ENCODE data around the gene LRRC75A. TPM values are rescaled to one million over a fixed set of nuclear protein-coding genes. Genes with fewer than 3 reads are reported as not detected.

LRRC75A gene
- total RNA-seq, 1 experiment from 2014 or later, result 22.9 TPM

DNA sequence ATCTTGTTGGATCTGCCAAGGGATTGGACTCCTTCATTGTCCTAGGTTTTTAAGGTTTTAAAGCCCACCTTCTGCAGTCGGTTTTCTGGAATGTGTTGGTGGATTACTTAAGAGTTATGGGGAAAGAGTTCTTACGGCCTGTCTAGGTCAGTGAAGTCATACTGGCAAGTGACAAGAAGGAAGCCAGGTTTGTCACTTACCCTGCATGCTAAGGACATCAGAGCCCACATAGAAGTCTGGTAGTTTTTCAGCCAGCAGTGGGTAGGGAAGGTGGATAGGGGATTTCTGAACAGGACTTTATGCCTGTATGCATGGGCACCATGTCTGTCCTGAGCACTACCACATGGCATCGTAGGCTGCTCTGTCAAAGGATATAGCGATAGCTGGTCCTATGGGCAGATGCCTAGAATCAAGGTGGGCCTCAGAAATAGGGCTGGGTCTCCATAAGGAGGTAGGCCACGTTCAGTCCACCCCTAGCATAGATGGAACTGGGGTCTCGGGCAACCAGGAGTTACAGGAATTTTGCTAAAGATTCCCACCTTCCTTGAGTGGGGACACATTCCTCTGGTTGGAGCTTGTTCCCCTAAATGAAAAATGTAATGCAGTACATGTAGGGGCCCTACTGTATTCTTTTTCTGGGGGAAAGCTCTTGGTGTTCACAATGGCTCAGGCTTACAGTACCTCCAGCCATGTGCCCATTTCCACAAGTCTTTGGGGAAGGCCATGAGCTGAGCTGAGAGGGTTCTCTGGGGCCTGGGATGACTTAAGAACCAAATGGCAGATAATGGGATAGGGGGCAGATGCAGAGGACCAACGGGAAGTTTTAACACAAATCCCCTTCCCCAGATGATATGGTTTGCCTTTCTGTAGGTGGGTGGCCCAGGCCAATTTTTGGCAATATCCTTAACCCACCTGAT, 49.1 kb downstream of the LRRC75A start (continued):
- TF ChIP-seq, protein P1, sequence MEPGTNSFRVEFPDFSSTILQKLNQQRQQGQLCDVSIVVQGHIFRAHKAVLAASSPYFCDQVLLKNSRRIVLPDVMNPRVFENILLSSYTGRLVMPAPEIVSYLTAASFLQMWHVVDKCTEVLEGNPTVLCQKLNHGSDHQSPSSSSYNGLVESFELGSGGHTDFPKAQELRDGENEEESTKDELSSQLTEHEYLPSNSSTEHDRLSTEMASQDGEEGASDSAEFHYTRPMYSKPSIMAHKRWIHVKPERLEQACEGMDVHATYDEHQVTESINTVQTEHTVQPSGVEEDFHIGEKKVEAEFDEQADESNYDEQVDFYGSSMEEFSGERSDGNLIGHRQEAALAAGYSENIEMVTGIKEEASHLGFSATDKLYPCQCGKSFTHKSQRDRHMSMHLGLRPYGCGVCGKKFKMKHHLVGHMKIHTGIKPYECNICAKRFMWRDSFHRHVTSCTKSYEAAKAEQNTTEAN (CRISPR knock-in tag; IDR thresholded peaks at IDR 0.05), result peak; percentile 23; the same call in 1 of the 2 replicates
- 0 out of 2 replicates have a peak, but pooled peaks have one; percentile 13 for TF ChIP-seq SP1 (CRISPR knock-in tag; conservative IDR thresholded peaks at IDR 0.05)
- TF ChIP-seq NFATC4 (CRISPR knock-in tag; IDR thresholded peaks at IDR 0.05), result peak; percentile 72

DNA sequence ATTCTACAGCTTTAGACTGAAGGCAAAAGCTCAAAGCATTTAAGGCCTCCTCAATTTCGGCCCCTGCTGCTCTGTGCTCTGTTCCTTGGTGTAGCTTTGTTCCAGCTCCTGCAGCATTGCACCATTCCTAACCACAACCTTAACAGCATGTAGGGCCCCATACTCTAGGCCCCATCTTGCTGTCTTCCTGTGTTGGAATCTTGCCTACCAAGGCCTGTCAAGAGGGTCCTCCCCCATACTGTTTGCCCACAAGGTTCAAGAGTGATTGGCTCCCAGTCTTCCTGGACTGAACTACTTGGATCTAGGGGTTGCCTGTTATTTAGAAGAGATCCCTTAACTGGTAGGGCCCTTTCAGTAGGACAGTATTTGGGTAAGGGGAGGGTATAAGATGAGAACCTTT, 49.9 kb downstream of the LRRC75A start:
- TF ChIP-seq ZNF416 (CRISPR knock-in tag; IDR thresholded peaks at IDR 0.05), result peak; percentile 75; the same call in 1 of the 2 replicates
- peak; percentile 92 for TF ChIP-seq ZNF671 (CRISPR knock-in tag; IDR thresholded peaks at IDR 0.05)
- TF ChIP-seq, protein P2, sequence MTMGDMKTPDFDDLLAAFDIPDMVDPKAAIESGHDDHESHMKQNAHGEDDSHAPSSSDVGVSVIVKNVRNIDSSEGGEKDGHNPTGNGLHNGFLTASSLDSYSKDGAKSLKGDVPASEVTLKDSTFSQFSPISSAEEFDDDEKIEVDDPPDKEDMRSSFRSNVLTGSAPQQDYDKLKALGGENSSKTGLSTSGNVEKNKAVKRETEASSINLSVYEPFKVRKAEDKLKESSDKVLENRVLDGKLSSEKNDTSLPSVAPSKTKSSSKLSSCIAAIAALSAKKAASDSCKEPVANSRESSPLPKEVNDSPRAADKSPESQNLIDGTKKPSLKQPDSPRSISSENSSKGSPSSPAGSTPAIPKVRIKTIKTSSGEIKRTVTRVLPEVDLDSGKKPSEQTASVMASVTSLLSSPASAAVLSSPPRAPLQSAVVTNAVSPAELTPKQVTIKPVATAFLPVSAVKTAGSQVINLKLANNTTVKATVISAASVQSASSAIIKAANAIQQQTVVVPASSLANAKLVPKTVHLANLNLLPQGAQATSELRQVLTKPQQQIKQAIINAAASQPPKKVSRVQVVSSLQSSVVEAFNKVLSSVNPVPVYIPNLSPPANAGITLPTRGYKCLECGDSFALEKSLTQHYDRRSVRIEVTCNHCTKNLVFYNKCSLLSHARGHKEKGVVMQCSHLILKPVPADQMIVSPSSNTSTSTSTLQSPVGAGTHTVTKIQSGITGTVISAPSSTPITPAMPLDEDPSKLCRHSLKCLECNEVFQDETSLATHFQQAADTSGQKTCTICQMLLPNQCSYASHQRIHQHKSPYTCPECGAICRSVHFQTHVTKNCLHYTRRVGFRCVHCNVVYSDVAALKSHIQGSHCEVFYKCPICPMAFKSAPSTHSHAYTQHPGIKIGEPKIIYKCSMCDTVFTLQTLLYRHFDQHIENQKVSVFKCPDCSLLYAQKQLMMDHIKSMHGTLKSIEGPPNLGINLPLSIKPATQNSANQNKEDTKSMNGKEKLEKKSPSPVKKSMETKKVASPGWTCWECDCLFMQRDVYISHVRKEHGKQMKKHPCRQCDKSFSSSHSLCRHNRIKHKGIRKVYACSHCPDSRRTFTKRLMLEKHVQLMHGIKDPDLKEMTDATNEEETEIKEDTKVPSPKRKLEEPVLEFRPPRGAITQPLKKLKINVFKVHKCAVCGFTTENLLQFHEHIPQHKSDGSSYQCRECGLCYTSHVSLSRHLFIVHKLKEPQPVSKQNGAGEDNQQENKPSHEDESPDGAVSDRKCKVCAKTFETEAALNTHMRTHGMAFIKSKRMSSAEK (CRISPR knock-in tag; IDR thresholded peaks at IDR 0.05; ENCODE audit: borderline replicate concordance), result peak; percentile 71; the same call in 1 of the 2 replicates
- TF ChIP-seq JAZF1 (CRISPR knock-in tag; IDR thresholded peaks at IDR 0.05), result no peak
- 0 out of 2 replicates have a peak, but pooled peaks have one; percentile 52 for TF ChIP-seq PRRX2 (CRISPR knock-in tag; IDR thresholded peaks at IDR 0.05)
- TF ChIP-seq, protein P3, sequence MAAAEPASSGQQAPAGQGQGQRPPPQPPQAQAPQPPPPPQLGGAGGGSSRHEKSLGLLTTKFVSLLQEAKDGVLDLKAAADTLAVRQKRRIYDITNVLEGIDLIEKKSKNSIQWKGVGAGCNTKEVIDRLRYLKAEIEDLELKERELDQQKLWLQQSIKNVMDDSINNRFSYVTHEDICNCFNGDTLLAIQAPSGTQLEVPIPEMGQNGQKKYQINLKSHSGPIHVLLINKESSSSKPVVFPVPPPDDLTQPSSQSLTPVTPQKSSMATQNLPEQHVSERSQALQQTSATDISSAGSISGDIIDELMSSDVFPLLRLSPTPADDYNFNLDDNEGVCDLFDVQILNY (CRISPR knock-in tag; IDR thresholded peaks at IDR 0.05), result no peak
- TF ChIP-seq, protein P4, sequence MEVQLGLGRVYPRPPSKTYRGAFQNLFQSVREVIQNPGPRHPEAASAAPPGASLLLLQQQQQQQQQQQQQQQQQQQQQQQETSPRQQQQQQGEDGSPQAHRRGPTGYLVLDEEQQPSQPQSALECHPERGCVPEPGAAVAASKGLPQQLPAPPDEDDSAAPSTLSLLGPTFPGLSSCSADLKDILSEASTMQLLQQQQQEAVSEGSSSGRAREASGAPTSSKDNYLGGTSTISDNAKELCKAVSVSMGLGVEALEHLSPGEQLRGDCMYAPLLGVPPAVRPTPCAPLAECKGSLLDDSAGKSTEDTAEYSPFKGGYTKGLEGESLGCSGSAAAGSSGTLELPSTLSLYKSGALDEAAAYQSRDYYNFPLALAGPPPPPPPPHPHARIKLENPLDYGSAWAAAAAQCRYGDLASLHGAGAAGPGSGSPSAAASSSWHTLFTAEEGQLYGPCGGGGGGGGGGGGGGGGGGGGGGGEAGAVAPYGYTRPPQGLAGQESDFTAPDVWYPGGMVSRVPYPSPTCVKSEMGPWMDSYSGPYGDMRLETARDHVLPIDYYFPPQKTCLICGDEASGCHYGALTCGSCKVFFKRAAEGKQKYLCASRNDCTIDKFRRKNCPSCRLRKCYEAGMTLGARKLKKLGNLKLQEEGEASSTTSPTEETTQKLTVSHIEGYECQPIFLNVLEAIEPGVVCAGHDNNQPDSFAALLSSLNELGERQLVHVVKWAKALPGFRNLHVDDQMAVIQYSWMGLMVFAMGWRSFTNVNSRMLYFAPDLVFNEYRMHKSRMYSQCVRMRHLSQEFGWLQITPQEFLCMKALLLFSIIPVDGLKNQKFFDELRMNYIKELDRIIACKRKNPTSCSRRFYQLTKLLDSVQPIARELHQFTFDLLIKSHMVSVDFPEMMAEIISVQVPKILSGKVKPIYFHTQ (CRISPR knock-in tag; IDR thresholded peaks at IDR 0.05), result peak; percentile 9; the same call in 1 of the 2 replicates
- peak; percentile 7 for TF ChIP-seq NFATC4 (CRISPR knock-in tag; IDR thresholded peaks at IDR 0.05)
- TF ChIP-seq, protein P5, sequence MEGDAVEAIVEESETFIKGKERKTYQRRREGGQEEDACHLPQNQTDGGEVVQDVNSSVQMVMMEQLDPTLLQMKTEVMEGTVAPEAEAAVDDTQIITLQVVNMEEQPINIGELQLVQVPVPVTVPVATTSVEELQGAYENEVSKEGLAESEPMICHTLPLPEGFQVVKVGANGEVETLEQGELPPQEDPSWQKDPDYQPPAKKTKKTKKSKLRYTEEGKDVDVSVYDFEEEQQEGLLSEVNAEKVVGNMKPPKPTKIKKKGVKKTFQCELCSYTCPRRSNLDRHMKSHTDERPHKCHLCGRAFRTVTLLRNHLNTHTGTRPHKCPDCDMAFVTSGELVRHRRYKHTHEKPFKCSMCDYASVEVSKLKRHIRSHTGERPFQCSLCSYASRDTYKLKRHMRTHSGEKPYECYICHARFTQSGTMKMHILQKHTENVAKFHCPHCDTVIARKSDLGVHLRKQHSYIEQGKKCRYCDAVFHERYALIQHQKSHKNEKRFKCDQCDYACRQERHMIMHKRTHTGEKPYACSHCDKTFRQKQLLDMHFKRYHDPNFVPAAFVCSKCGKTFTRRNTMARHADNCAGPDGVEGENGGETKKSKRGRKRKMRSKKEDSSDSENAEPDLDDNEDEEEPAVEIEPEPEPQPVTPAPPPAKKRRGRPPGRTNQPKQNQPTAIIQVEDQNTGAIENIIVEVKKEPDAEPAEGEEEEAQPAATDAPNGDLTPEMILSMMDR (IDR thresholded peaks at IDR 0.05), result no peak
- TF ChIP-seq, protein P1 (CRISPR knock-in tag; IDR thresholded peaks at IDR 0.05), result no peak
- no peak for TF ChIP-seq ZNF317 (CRISPR knock-in tag; IDR thresholded peaks at IDR 0.05; ENCODE audit: borderline replicate concordance, low read depth)
- TF ChIP-seq, protein P6, sequence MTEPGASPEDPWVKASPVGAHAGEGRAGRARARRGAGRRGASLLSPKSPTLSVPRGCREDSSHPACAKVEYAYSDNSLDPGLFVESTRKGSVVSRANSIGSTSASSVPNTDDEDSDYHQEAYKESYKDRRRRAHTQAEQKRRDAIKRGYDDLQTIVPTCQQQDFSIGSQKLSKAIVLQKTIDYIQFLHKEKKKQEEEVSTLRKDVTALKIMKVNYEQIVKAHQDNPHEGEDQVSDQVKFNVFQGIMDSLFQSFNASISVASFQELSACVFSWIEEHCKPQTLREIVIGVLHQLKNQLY (CRISPR knock-in tag; IDR thresholded peaks at IDR 0.05), result peak; percentile 32; the same call in 1 of the 2 replicates
- TF ChIP-seq KAT7 (CRISPR knock-in tag; IDR thresholded peaks at IDR 0.05; ENCODE audit: borderline replicate concordance), result no peak
- Mint-ChIP-seq H3K4me3 (peak overlapping the region; percentile 99), H3K9me3 (no peaks in the 10 kb centered on the region), H3K27ac (peak overlapping the region; percentile 95), H3K4me1 (peaks cover 62% of the 10 kb centered on the region), H3K27me3 (ENCODE audit: low read depth) (no peaks in the 10 kb centered on the region), H3K36me3 (peaks cover 52% of the 10 kb centered on the region)
- POLR2A ChIA-PET, result interaction anchor here (1.0 to 1.6 kb wide), 5 partner anchors 19 to 94 kb away, joined by 3 to 4 read pairs (median 4); no protein-coding TSS in a partner anchor
- CTCF ChIA-PET, result interaction anchor here (0.7 to 3.8 kb wide), 5 partner anchors 11 to 79 kb away, joined by 3 to 20 read pairs (median 7); partner anchors contain the start of gene UBB
- DNase-seq (ENCODE audit: low spot score), result no peak
- ATAC-seq, result no peak
